ENCODE measurements around the gene MYRIP. TPM values are rescaled to one million over a fixed set of nuclear protein-coding genes. Genes with fewer than 3 reads are reported as not detected.

The MYRIP gene
- polyA plus RNA-seq, 3 donors = not detected

DNA sequence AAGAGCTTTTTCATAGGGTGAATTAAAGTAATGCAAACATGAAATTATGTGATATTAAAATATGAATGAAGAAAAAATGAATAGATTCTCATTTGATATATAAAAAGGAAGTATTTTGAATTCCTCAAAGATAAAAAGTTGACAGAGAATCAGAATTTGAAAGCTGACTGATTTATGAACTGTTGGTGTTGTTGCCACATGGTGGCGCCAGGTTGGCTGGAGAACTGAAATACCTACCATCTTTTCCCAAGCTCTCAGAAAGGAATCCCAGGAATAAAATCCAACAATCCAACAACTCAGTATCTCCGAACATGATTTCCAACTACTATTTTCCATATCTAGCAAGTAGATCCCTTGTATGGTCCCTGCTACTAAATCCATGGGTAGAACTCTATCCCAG lies 3.1 kb downstream of the MYRIP start:
- peaks cover 5 to 8% of the 10 kb centered on the region in 2 donors for H3K36me3 Mint-ChIP-seq
- Histone ChIP-seq H3K9me3 (replicated peaks in 1 of 2; ENCODE audit: control insufficient read depth in 1 of 2, insufficient read depth in 1 of 2, low read length in 2 of 2) (peaks cover 0 to 15% of the 10 kb centered on the region in 2 donors), H3K27me3 (ENCODE audit: control insufficient read depth in 2 of 2, insufficient read depth in 2 of 2, low read length in 2 of 2) (peaks cover 40 to 66% of the 10 kb centered on the region in 2 donors), H3K4me2 (replicated peaks; ENCODE audit: extremely low read depth, low read length, poor library complexity, severe bottlenecking) (no peak overlapping the region), H3K4me1 (ENCODE audit: control insufficient read depth in 1 of 2, insufficient read depth in 2 of 2, low read length in 2 of 2) (peaks cover 7 to 8% of the 10 kb centered on the region in 2 donors), H3K79me2 (ENCODE audit: insufficient read depth, low read length) (no peaks in the 10 kb centered on the region), H3K36me3 (replicated peaks in 1 of 2; ENCODE audit: control insufficient read depth in 1 of 2, insufficient read depth in 2 of 2, low read length in 2 of 2) (no peaks in the 10 kb centered on the region), H3K4me3 (replicated peaks in 1 of 3; ENCODE audit: low read depth in 2 of 3, low read length in 3 of 3) (no peak overlapping the region), H4K20me1 (ENCODE audit: insufficient read depth, low read length) (no peaks in the 10 kb centered on the region), H2AFZ (ENCODE audit: insufficient read depth, low read depth, low read length, poor library complexity, severe bottlenecking) (no peak overlapping the region), H3K27ac (ENCODE audit: low read depth in 1 of 2, low read length in 2 of 2) (no peak overlapping the region), H3K9ac (ENCODE audit: insufficient read depth, low read length, poor library complexity, severe bottlenecking) (no peak overlapping the region)
- H3K27ac Mint-ChIP-seq = no peak overlapping the region
- peak overlapping the region in 1 of 2 donors; percentile 37 for H3K4me3 Mint-ChIP-seq
- no CpG with 5 or more reads among the region's 2 CpGs for WGBS (ENCODE audit: insufficient coverage)
- H3K4me1 Mint-ChIP-seq = peaks cover 10% of the 10 kb centered on the region
- peaks cover 0 to 17% (median 7%) of the 10 kb centered on the region in 7 donors for H3K9me3 Mint-ChIP-seq
- peaks cover 55 to 63% (median 60%) of the 10 kb centered on the region in 3 donors for H3K27me3 Mint-ChIP-seq (ENCODE audit: low read depth in 3 of 3)
- TF ChIP-seq, protein P1, sequence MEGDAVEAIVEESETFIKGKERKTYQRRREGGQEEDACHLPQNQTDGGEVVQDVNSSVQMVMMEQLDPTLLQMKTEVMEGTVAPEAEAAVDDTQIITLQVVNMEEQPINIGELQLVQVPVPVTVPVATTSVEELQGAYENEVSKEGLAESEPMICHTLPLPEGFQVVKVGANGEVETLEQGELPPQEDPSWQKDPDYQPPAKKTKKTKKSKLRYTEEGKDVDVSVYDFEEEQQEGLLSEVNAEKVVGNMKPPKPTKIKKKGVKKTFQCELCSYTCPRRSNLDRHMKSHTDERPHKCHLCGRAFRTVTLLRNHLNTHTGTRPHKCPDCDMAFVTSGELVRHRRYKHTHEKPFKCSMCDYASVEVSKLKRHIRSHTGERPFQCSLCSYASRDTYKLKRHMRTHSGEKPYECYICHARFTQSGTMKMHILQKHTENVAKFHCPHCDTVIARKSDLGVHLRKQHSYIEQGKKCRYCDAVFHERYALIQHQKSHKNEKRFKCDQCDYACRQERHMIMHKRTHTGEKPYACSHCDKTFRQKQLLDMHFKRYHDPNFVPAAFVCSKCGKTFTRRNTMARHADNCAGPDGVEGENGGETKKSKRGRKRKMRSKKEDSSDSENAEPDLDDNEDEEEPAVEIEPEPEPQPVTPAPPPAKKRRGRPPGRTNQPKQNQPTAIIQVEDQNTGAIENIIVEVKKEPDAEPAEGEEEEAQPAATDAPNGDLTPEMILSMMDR (IDR thresholded peaks at IDR 0.05) = peak; percentile 6
- intact Hi-C loops (cut with micrococcal nuclease) = no loop called here
- no peak for DNase-seq

DNA sequence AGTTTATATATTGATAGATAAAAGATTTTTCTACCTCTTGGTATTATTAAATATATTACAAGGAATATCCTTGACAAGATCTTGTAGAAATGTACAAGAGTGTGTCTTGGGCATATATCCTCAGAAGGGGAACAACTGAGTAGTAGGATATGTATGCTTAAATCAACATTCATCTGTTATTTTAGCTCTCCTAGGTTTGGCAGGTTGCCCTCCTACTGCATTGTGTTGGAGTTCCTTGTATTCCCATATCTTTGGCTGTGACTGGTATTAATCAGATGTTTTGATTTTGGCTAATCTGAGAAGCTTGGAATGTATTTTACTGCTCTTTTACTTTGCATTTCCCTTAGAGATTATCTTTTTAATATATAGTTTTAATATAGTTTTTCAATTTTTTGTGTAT lies 4.6 kb downstream of the MYRIP start:
- peaks cover 0 to 12% of the 10 kb centered on the region in 2 donors for H3K9me3 ChIP-seq (replicated peaks in 1 of 2; ENCODE audit: control insufficient read depth in 1 of 2, insufficient read depth in 1 of 2, low read length in 2 of 2)
- Mint-ChIP-seq H3K36me3 (peaks cover 5 to 8% of the 10 kb centered on the region in 2 donors), H3K4me1 (peaks cover 9% of the 10 kb centered on the region), H3K27ac (peak overlapping the region in 1 of 7 donors; percentile 50), H3K4me3 (peak overlapping the region in 1 of 2 donors; percentile 67), H3K27me3 (ENCODE audit: low read depth in 3 of 3) (peaks cover 40 to 51% (median 45%) of the 10 kb centered on the region in 3 donors), H3K9me3 (peaks cover 0 to 10% (median 6%) of the 10 kb centered on the region in 7 donors)
- H3K4me3 ChIP-seq (replicated peaks in 1 of 3; ENCODE audit: low read depth in 2 of 3, low read length in 3 of 3) = no peak overlapping the region
- H3K9ac ChIP-seq (ENCODE audit: insufficient read depth, low read length, poor library complexity, severe bottlenecking) = no peak overlapping the region
- no peaks in the 10 kb centered on the region for H3K36me3 ChIP-seq (replicated peaks in 1 of 2; ENCODE audit: control insufficient read depth in 1 of 2, insufficient read depth in 2 of 2, low read length in 2 of 2)
- peaks cover 25 to 52% of the 10 kb centered on the region in 2 donors for H3K27me3 ChIP-seq (ENCODE audit: control insufficient read depth in 2 of 2, insufficient read depth in 2 of 2, low read length in 2 of 2)
- H2AFZ ChIP-seq (ENCODE audit: insufficient read depth, low read depth, low read length, poor library complexity, severe bottlenecking) = no peak overlapping the region
- H3K79me2 ChIP-seq (ENCODE audit: insufficient read depth, low read length) = no peaks in the 10 kb centered on the region
- H3K27ac ChIP-seq (ENCODE audit: low read depth in 1 of 2, low read length in 2 of 2) = no peak overlapping the region
- H3K4me1 ChIP-seq (ENCODE audit: control insufficient read depth in 1 of 2, insufficient read depth in 2 of 2, low read length in 2 of 2) = peaks cover 7 to 8% of the 10 kb centered on the region in 2 donors
- no peaks in the 10 kb centered on the region for H4K20me1 ChIP-seq (ENCODE audit: insufficient read depth, low read length)
- no peak for DNase-seq
- TF ChIP-seq, protein P1 (IDR thresholded peaks at IDR 0.05) = no peak
- no peak overlapping the region for H3K4me2 ChIP-seq (replicated peaks; ENCODE audit: extremely low read depth, low read length, poor library complexity, severe bottlenecking)
- intact Hi-C loops (cut with micrococcal nuclease) = no loop called here
